Muscle layer of duodenum (tissue), 2 donors: Measurements from ENCODE around the gene MSL3B.

ENCODE experiments used
- H3K27ac ChIP-seq: one replicate; pipeline ENCODE4 v1.7.0; 2013; ENCODE audit warnings: mild to moderate bottlenecking, low read length
- H3K27me3 ChIP-seq: one replicate; pipeline ENCODE4 v1.7.0; 2013; ENCODE audit warnings: low read depth, mild to moderate bottlenecking, control low read depth, low read length
- H3K36me3 ChIP-seq, 2 donors: one replicate each; pipeline ENCODE4 v1.7.0; 2013; ENCODE audit warnings: low read length in 2 of 2, control low read depth in 1 of 2, mild to moderate bottlenecking in 1 of 2; ENCODE audit not compliant: insufficient read depth in 2 of 2, control insufficient read depth in 1 of 2
- H3K4me1 ChIP-seq, 2 donors: one replicate each; pipeline ENCODE4 v1.7.0; 2013; ENCODE audit warnings: low read length in 2 of 2, mild to moderate bottlenecking in 2 of 2, control low read depth in 1 of 2, moderate library complexity in 1 of 2; ENCODE audit not compliant: insufficient read depth in 2 of 2, control insufficient read depth in 1 of 2
- H3K4me3 ChIP-seq, 2 donors: one replicate each; pipeline ENCODE4 v1.7.0; 2013; ENCODE audit warnings: low read length in 2 of 2, low read depth in 1 of 2, mild to moderate bottlenecking in 1 of 2
- H3K9me3 ChIP-seq, 2 donors: one replicate each; pipeline ENCODE4 v1.7.0; 2013; ENCODE audit warnings: low read length in 2 of 2, control low read depth in 1 of 2, mild to moderate bottlenecking in 1 of 2; ENCODE audit not compliant: control insufficient read depth in 1 of 2
- donor health status: healthy.

Gene MSL3B

DNA sequence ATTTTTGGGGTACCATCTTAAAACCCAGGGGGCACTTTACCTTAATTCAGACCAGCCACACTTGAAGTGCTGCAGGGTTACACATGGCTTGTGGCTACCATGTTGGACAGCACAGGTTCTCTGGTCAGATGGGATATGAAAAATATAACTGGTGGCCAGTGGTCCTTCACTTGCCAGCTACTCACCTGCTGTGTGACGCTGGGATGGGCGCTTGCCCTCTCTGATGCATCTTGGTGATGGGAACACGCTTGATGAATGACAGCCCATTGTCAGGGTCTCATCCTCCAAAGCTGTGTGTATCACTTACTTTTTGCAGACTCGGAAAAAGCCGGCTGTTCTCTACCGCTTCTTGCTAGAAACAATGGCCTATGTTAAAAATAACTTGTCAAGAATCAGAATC lies 36.3 kb downstream of the MSL3B start:
- Histone ChIP-seq H3K27ac (no peak overlapping the region), H3K4me3 (no peak overlapping the region), H3K9me3 (no peaks in the 10 kb centered on the region), H3K36me3 (no peaks in the 10 kb centered on the region), H3K4me1 (peaks cover 0 to 6% of the 10 kb centered on the region in 2 donors), H3K27me3 (no peaks in the 10 kb centered on the region)

DNA sequence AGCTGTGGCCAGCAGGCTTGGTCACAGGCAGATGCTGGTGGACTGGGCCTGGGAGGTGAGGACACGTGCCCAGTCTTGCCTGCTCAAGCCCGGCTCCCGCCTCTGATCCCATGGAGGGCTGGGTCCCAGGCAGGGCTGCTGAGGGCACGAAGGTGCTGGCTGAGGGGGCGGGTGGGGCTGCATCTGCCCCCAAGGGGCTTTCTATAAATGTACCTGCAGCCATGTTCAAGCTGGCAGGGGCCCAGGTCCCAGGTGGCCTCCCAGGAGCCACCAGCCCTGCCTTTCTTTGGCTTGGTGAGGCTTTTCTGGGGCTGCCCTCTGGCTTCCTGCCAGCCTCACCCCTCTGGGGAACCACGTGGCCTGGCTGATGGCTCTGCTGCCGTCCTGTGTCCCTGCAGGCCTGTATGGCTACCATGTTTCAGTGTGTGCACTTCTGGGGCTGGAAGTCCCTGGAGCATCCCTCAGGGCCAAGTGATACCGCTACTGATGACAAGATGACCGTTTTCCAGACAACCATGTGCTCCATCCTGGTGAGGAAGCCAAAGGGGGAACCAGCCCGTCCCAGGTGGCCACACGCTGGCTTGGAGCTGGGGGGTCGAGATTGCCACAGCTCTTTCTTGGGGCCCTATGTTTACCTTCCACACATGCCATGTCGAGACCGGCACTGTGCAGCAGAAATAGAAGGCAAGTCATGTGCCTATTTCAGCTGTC lies 37.0 kb downstream of the MSL3B start:
- no peak overlapping the region for H3K27ac ChIP-seq
- H3K27me3 ChIP-seq: no peaks in the 10 kb centered on the region
- no peaks in the 10 kb centered on the region for H3K36me3 ChIP-seq
- peaks cover 0 to 6% of the 10 kb centered on the region in 2 donors for H3K4me1 ChIP-seq
- no peaks in the 10 kb centered on the region for H3K9me3 ChIP-seq
- H3K4me3 ChIP-seq: no peak overlapping the region

DNA sequence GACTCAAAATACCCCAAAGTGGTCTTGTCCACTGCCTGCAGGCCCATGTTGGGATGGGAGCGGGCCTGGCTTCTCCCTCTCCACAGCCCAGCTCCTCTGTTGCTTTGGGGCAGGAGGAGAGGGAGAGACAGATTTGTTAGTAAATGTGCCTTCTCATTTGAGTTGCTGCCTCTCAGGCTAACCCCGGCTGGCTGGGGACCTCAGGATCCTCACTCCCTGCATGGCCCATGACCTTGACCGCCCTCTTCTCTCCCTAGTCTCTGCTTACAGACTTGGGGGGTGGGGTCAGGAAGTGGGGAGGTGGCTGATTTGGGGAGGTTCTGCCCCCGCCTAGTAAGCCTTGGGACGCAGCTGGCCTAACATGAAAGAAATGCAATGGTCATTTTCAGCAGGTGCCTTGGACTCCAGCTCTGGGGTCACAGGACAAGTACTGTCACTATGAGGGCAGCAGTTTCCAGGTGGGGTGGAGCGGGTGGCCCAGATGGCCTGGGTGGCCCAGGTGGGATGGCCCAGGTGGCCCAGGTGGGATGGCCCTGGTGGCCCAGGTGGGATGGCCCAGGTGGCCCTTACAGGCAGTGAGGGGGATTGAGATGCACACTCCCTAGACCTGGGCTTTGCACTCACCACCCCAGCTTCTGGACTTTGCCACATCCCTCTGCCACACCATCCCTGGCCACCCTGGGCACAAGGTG lies 37.9 kb downstream of the MSL3B start:
- no peaks in the 10 kb centered on the region for H3K27me3 ChIP-seq
- H3K4me1 ChIP-seq: peaks cover 0 to 6% of the 10 kb centered on the region in 2 donors
- H3K27ac ChIP-seq: no peak overlapping the region
- H3K36me3 ChIP-seq: no peaks in the 10 kb centered on the region
- H3K9me3 ChIP-seq: no peaks in the 10 kb centered on the region
- H3K4me3 ChIP-seq: no peak overlapping the region

DNA sequence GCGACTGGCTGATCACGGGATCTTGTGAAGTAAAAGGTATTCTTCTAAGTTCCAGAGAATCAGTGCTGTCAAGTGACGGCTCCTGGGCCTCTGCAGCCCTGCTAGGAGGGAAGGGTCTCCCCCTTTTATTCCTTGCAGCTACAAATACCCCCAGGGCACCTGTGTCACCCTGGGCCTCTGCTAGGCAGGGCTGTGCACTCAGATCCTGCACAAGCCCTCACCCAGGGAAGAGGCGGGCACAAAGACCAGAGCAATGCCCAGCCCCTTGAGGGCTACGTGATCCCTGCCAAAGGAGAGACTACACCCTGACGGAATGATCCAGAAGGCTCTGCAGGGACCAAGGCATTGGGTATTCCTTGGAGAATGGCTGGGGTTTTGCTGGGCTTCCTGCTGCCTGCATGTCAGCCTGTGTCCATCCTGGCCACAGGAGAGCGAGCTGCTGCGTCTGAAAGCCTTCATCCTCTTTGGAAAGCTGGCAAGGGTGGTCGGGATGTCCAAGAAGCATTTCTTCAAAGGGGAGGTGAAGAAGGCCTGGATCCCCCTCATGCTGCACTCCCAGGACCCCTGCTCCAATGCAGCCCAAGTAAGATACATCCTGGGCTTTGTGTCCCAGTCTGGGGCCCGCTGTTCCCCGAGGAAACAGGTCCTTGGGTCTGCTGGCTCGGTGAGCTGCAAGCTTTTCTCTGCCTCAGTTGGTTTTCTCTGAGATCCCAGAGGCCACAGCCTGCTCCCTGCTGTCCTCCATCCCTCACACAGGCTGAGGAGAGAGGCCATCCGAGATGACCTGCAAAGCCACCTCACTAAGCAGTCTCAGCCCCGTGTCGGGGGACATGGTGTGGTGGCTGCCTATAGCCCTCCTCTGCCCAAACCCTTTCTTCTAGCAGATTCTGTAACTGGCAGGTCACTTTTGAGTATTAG lies 38.7 kb downstream of the MSL3B start:
- Histone ChIP-seq H3K27ac (no peak overlapping the region), H3K36me3 (no peaks in the 10 kb centered on the region), H3K27me3 (no peaks in the 10 kb centered on the region), H3K4me3 (no peak overlapping the region), H3K4me1 (peaks cover 0 to 6% of the 10 kb centered on the region in 2 donors), H3K9me3 (no peaks in the 10 kb centered on the region)

DNA sequence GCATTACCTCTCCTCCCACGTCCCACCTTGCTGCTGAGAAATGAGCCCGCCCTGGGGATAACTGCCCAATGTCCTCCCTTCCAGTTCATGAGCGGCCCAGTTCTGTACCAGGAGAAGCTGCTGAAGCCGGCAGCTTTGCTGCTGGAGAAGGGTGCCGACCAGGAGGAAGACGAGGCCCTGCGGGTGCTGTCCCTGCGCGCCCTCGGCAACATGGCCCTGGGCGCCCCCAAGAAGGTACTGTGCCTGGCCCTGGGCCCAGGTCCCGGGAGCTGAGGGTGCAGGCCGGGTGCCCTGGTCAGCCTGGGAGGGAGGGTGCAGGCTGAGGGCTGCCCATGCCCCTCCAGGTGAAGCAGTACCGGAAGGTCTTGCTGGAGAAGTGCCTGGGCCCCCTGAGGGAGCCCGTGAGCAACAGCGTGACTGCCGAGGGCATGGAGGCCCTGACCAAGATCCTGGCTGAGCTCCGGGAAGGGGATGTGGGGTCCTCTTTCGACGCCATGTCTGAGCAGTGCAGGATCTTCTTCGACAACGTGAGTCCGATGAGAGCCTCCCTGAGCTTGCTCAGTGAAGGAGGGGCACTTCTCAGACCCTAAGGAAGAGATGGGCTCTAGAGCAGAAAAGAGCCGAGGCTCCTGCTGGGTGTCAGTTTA lies 39.5 kb downstream of the MSL3B start:
- H3K4me1 ChIP-seq: peaks cover 0 to 6% of the 10 kb centered on the region in 2 donors
- H3K27ac ChIP-seq: no peak overlapping the region
- no peaks in the 10 kb centered on the region for H3K36me3 ChIP-seq
- no peaks in the 10 kb centered on the region for H3K9me3 ChIP-seq
- no peak overlapping the region for H3K4me3 ChIP-seq
- H3K27me3 ChIP-seq: no peaks in the 10 kb centered on the region

DNA sequence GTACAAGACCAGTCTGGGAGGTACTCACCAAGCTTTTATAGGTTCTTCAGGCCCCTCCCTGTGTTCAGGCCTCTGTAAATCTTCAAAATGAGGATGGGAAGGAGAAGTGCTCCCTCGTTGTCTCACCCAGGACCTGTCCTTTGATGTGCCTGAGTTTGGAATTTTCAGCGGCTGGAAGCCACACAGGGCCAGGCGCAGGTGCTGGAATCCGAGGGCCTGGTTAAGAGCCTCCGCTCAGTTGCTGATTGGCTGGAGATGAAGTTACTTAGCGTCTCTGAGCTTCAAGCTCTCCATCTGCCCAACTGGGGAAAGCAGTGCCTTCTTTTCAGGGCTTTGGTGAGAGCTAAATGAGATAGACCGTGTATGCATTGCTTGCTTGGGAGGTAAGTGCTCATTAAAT lies 43.8 kb downstream of the MSL3B start:
- Histone ChIP-seq H3K27ac (no peak overlapping the region), H3K27me3 (no peaks in the 10 kb centered on the region), H3K4me1 (no peaks in the 10 kb centered on the region), H3K4me3 (no peak overlapping the region), H3K36me3 (no peaks in the 10 kb centered on the region), H3K9me3 (no peaks in the 10 kb centered on the region)

DNA sequence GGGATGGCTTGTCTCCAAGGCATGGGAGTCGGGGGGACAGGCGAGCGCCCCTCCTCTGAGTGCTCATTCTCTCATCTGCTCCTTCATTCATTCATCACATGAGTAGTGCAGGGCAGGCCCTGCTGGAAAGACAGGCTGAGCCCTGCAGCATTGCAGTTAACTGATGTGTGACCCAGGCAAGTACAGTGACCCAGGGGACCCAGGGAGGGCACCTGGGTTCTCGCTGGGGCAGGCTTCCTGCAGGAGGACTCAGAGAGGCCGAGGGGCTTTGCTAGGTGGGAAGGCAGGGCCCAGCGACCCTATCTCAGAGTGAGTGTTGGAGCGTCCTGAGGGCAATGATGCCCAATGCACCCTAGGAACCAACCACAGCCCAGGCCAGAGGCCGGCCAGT lies 44.5 kb downstream of the MSL3B start:
- no peaks in the 10 kb centered on the region for H3K36me3 ChIP-seq
- no peak overlapping the region for H3K4me3 ChIP-seq
- no peaks in the 10 kb centered on the region for H3K9me3 ChIP-seq
- no peaks in the 10 kb centered on the region for H3K4me1 ChIP-seq
- H3K27ac ChIP-seq: no peak overlapping the region
- no peaks in the 10 kb centered on the region for H3K27me3 ChIP-seq

DNA sequence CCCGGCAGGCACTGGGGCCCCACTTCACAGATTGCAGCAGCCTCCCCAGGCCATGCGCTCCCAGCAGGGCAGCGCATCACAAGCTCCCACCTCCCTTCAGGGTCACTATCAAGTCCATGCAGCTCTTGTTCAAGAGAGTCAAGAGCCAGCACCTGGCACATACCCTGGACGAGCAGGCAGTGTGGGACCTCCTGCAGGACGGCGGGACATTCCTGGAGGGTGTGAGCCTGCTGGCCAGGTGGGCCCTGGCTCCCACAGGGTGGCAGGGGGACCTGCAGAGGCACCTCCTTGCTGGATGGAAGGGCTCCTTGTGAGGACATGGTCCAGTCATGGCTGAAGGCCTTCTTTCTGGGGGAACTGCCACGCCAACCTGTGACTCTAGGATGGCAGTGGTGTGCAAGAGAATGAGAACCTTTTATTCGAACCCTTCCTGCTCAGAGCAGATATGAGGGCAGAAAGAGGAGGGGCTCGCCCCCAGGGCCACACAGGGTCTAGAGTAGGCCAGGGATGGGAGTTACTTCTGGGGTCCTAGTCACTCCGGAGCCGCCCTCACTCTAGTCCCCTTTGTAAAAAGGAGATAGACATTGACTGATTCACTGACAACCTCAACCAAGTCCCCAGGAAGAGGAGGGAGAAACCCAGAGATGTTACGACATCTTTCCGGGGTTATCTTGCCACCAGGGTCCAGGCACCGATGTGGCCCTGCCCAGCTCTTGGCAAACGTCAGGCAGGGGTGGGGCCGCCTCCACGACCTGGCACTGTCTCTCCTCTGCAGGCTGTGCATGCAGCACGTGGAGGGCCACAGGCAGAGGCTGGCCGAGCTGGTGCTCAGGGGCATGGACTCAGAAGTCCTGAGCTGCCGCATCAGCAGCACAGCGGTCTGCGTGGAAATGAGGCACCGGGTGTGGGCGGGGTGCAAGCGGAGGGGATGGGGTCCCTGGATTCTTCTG lies 45.1 kb downstream of the MSL3B start:
- no peaks in the 10 kb centered on the region for H3K27me3 ChIP-seq
- H3K27ac ChIP-seq: no peak overlapping the region

DNA sequence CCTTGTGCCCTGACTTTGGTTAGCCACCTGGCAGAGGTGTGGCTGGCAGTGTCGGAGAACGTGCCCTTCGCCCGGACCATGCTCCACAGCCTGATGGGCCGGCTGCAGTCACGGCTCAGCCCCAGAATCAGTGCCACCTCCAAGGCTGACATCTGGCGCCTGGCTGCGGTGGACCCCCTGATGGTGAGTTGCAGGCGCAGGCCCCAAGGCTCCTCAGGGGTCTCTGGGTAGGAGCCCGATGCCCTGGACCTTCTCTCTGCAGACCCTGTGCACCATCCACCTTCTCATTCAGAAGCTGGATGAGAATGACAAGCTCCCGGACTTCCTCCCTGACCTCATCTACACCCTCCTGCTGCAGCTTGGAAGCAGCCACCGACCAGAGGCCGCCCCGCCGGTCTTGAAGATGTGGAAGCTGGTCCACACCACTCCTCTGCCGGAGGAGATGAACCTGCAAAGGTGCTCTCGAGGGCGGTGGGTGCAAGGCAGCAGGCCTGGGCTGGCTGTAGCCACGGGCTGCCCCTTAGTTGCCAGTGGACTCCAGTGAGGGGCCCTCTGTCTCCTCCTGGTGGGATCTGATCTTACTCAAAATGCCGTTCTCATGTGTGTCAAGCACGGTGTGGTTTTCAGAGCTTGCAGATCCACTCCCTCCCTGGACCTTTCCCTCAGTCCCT lies 46.0 kb downstream of the MSL3B start:
- H3K4me3 ChIP-seq: no peak overlapping the region

More for the DNA sequence above, 45.1 kb downstream of the MSL3B start:
- Histone ChIP-seq H3K9me3 (no peaks in the 10 kb centered on the region), H3K4me1 (no peaks in the 10 kb centered on the region), H3K36me3 (no peaks in the 10 kb centered on the region), H3K4me3 (no peak overlapping the region)

DNA sequence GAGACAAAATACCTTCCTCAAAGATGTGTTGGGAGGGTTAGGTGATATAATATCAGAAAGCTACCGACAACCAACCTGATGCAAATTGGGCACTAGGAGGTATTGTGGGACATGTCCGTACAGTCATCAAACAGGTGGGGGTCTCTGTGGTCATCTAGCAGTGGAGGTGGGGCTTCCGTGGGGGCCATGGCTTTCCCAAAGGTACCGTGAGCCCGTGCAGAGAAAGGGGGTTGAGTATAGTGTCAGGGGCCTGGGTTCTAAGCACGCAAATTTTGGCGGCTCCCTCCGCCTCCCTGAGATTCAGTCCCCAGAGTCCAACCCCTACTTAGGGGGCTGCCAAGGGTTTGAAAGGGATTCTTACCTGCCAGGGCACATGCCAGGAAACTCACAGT lies 46.5 kb downstream of the MSL3B start:
- Histone ChIP-seq H3K9me3 (no peaks in the 10 kb centered on the region), H3K4me1 (no peaks in the 10 kb centered on the region), H3K27me3 (no peaks in the 10 kb centered on the region), H3K36me3 (no peaks in the 10 kb centered on the region), H3K27ac (no peak overlapping the region), H3K4me3 (no peak overlapping the region)

More for the DNA sequence above, 46.0 kb downstream of the MSL3B start:
- Histone ChIP-seq H3K27ac (no peak overlapping the region), H3K4me1 (no peaks in the 10 kb centered on the region), H3K9me3 (no peaks in the 10 kb centered on the region), H3K36me3 (no peaks in the 10 kb centered on the region), H3K27me3 (no peaks in the 10 kb centered on the region)
